ENCODE data around the gene CARF. TPM values are rescaled to one million over a fixed set of nuclear protein-coding genes. Genes with fewer than 3 reads are reported as not detected.
"Not testable (repeated sequence)": the region's sequence is repeated elsewhere in the genome, so short reads cannot be mapped to it uniquely, and the experiment has no call there.

The CARF gene
- total RNA-seq, 1 donor from 2014 or later = 12.0 TPM

DNA sequence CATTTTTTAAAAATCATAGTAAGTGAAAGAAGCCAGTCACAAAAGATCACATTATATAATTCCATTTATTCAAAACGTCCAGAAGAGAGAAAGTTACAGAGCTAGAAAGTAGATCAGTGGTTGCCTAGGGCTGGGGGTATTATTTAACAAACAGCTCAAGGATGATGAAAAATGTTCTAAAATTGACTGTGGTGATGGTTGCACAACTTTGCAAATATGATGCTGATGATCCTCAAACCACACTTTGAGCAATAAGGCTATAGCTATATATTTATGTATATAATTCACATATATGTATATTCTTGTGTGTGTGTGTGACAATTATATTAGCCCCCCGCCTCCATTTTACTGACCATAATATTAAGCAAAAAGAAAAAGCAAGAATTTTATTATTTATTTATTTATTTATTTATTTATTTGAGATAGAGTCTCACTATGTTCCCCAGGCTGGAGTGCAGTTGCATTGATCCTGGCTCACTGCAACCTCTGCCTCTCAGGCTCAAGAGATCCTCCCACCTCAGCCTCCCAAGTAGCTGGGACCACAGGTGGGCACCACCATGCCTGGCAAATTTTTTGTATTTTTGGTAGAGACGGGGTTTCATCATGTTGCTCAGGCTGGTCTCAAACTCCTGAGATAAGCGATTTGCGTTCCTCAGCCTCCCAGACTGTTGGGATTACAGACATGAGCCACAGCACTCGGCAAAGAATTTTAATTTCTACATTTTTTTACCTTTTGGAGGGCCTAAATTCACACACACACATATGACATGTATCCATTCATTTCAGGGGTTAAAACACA lies 2.5 kb upstream of the CARF start:
- H3K27ac Mint-ChIP-seq = no peak overlapping the region
- peaks cover 34% of the 10 kb centered on the region for H3K36me3 Mint-ChIP-seq (ENCODE audit: low read depth)
- TF ChIP-seq CTCF (IDR thresholded peaks at IDR 0.05) = no peak
- intact Hi-C loops (cut with micrococcal nuclease) = loop anchor here (5.0 to 10.0 kb wide), 4 partner anchors 157 to 642 kb away; partner anchors contain the start of genes ABI2, BMPR2 and NOP58
- no peak for ATAC-seq (ENCODE audit: low read depth)
- H3K9me3 Mint-ChIP-seq = peaks cover 3% of the 10 kb centered on the region
- DNase-seq = no peak
- H3K4me3 Mint-ChIP-seq = peak overlapping the region; percentile 97
- CTCF ChIA-PET = no interaction called here
- H3K4me1 Mint-ChIP-seq = peaks cover 32% of the 10 kb centered on the region
- no peaks in the 10 kb centered on the region for H3K27me3 Mint-ChIP-seq
- POLR2A ChIA-PET = no interaction called here

GRCh38 chr2:202910250-202910649 lies 1.8 kb upstream of the CARF start:
- H3K27ac Mint-ChIP-seq; ATAC-seq (ENCODE audit: low read depth): not testable (repeated sequence)
- intact Hi-C loops (cut with micrococcal nuclease) = loop anchor here (5.0 to 10.0 kb wide), 4 partner anchors 158 to 643 kb away; partner anchors contain the start of genes ABI2, BMPR2 and NOP58

GRCh38 chr2:202910698-202911097 lies 1.4 kb upstream of the CARF start:
- Mint-ChIP-seq H3K4me3 (peak overlapping the region; percentile 97), H3K27ac (no peak overlapping the region), H3K27me3 (no peaks in the 10 kb centered on the region), H3K36me3 (ENCODE audit: low read depth) (peaks cover 25% of the 10 kb centered on the region), H3K9me3 (peaks cover under 1% of the 10 kb centered on the region), H3K4me1 (peaks cover 29% of the 10 kb centered on the region)
- ChIA-PET CTCF (interaction anchor here (1.0 kb wide), 1 partner anchor 322 kb away, joined by 3 read pairs; no protein-coding TSS in a partner anchor), POLR2A (interaction anchor here (0.7 to 2.3 kb wide), 8 partner anchors 10 to 1130 kb away, joined by 3 to 20 read pairs (median 4); partner anchors contain the start of genes ALS2, CYP20A1, ICA1L and NBEAL1)
- no peak for TF ChIP-seq CTCF (IDR thresholded peaks at IDR 0.05)
- DNase-seq (no peak), ATAC-seq (ENCODE audit: low read depth) (no peak)
- intact Hi-C loops (cut with micrococcal nuclease) = loop anchor here (1.0 to 10.0 kb wide), 10 partner anchors 39 to 1129 kb away; partner anchors contain the start of genes ABI2, BMPR2, FAM117B and ICA1L

More at GRCh38 chr2:202910250-202910649, 1.8 kb upstream of the CARF start:
- CTCF ChIA-PET = interaction anchor here (1.0 kb wide), 1 partner anchor 322 kb away, joined by 3 read pairs; no protein-coding TSS in a partner anchor
- H3K9me3 Mint-ChIP-seq, H3K27me3 Mint-ChIP-seq, DNase-seq: not testable (repeated sequence)
- Mint-ChIP-seq H3K4me1 (peaks cover 32% of the 10 kb centered on the region), H3K4me3 (peak overlapping the region; percentile 97), H3K36me3 (ENCODE audit: low read depth) (peaks cover 30% of the 10 kb centered on the region)
- POLR2A ChIA-PET = interaction anchor here (1.0 to 2.3 kb wide), 3 partner anchors 39 to 1129 kb away, joined by 3 to 20 read pairs (median 15); partner anchors contain the start of genes ALS2, CYP20A1 and ICA1L

DNA sequence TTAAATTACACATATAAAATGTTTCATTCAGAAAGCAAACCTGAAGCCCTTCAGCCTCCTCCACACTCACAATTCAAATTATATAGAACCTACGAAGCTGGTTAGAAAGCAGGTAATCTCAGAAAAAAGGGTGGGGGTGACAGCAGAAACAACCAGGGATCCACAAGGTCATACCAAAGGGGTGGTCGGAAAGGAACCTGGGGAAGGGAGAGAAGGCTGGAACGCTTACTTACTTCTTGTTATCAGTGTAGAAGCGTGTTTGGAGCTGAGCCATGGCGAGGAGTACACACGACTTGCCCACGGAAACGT lies 918 bp upstream of the CARF start:
- peaks cover 21% of the 10 kb centered on the region for H3K36me3 Mint-ChIP-seq (ENCODE audit: low read depth)
- ChIA-PET CTCF (interaction anchor here (1.0 kb wide), 1 partner anchor 322 kb away, joined by 3 read pairs; no protein-coding TSS in a partner anchor), POLR2A (interaction anchor here (0.6 to 2.3 kb wide), 11 partner anchors 9 to 1130 kb away, joined by 3 to 20 read pairs (median 5); partner anchors contain the start of genes ALS2, CYP20A1, FAM117B and ICA1L)
- no peaks in the 10 kb centered on the region for H3K27me3 Mint-ChIP-seq
- peaks cover 29% of the 10 kb centered on the region for H3K4me1 Mint-ChIP-seq
- no peak for TF ChIP-seq CTCF (IDR thresholded peaks at IDR 0.05)
- no peak for DNase-seq
- no peaks in the 10 kb centered on the region for H3K9me3 Mint-ChIP-seq
- peak; percentile 10 for ATAC-seq (ENCODE audit: low read depth)
- H3K27ac Mint-ChIP-seq = peak overlapping the region; percentile 100
- intact Hi-C loops (cut with micrococcal nuclease) = loop anchor here (1.0 to 10.0 kb wide), 10 partner anchors 40 to 1130 kb away; partner anchors contain the start of genes ABI2, BMPR2, FAM117B and ICA1L
- H3K4me3 Mint-ChIP-seq = peak overlapping the region; percentile 97

DNA sequence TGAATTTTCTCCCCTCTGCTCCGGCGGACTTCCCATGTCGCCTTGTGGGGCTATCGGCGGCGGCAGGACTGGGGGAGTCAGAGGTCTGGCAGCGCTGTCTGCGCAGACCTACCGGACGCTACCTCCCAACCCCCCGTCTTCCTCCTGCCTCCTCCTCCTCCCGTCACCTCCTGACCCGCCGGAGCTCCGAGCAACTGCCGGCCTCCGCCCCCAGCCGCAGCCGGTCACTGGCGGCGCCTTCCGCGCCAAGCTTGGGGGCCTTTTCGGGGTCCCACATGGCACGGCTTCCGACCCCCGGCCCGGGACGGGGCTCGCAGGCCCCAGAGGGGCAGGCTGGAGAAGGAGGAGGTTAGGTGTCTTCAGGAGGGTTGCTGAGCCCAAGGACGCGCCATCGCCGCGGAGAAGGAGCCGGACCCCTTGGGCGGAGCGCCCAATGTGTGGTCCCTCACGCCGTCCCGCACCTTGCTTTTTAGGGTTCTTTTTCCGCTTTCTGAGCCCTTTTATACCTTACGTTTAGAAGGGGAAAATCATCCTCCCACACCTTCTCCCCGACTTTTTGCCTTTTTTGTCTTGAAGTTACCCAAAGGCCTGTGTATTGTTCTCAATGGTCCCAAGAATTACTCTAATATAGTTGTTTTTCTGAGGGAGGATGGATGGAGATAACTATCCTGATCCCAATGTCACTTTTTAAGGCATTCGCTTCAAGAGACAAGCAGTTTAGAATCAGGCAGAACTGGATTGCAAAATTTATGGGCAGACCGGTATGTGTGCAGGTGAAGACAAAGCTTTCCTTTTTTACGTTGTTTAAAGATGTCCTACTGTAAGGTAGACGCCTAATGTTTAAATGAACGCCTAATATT lies 497 bp downstream of the CARF start:
- H3K27me3 Mint-ChIP-seq, H3K9me3 Mint-ChIP-seq, CTCF ChIA-PET: not testable (repeated sequence)
- DNase-seq (peak; percentile 53), ATAC-seq (ENCODE audit: low read depth) (peak; percentile 59)
- POLR2A ChIA-PET = interaction anchor here (0.6 to 2.3 kb wide), 6 partner anchors 41 to 535 kb away, joined by 3 to 20 read pairs (median 7); partner anchors contain the start of genes CYP20A1, FAM117B and ICA1L
- peaks cover 29% of the 10 kb centered on the region for H3K4me1 Mint-ChIP-seq
- H3K27ac Mint-ChIP-seq = peak overlapping the region; percentile 100
- H3K36me3 Mint-ChIP-seq (ENCODE audit: low read depth) = peaks cover 12% of the 10 kb centered on the region
- intact Hi-C loops (cut with micrococcal nuclease) = loop anchor here (5.0 to 10.0 kb wide), 4 partner anchors 160 to 645 kb away; partner anchors contain the start of genes ABI2, BMPR2 and NOP58
- H3K4me3 Mint-ChIP-seq = peak overlapping the region; percentile 97
